Activated CD4-positive, alpha-beta T cell treated with anti-CD3 and anti-CD28 coated beads, Interleukin-2, amount 10 ng/mL, durations not matched to agents 7 days and 5 days (primary cell): Measurements from ENCODE around the gene CUBN. TPM values are rescaled to one million over a fixed set of nuclear protein-coding genes. Genes with fewer than 3 reads are reported as not detected.

Experiments
- CTCF ChIA-PET: fragments of 350-600 bp; sonication (Branson Sonifier 250); formaldehyde crosslinking; loops from one replicate; lab custom pipeline; 2021; ENCODE audit warnings: antibody characterized with exemption; lab: Charles Lee
- POLR2A ChIA-PET: fragments of 350-600 bp; sonication (Branson Sonifier 250); formaldehyde crosslinking; loops from one replicate; lab custom pipeline; 2021; ENCODE audit warnings: antibody characterized with exemption; lab: Charles Lee
- DNase-seq: peaks from one replicate; pipeline ENCODE4 v3.0.0-alpha.2; 2020
- H3K27ac Mint-ChIP-seq: one replicate; pipeline ENCODE4 v1.8.0; 2021; ENCODE audit warnings: mild to moderate bottlenecking, moderate library complexity, mixed read lengths
- H3K27me3 Mint-ChIP-seq: one replicate; pipeline ENCODE4 v1.8.0; 2021; ENCODE audit warnings: mixed read lengths
- H3K36me3 Mint-ChIP-seq: one replicate; pipeline ENCODE4 v1.8.0; 2021; ENCODE audit warnings: low read depth, mixed read lengths
- H3K4me1 Mint-ChIP-seq: one replicate; pipeline ENCODE4 v1.8.0; 2021; ENCODE audit warnings: mixed read lengths
- H3K4me3 Mint-ChIP-seq: one replicate; pipeline ENCODE4 v1.8.0; 2021; ENCODE audit warnings: mild to moderate bottlenecking, moderate library complexity, mixed read lengths
- H3K9me3 Mint-ChIP-seq: one replicate; pipeline ENCODE4 v1.8.0; 2021; ENCODE audit warnings: mixed read lengths
- total RNA-seq, 2 experiments: library from RNA; stranded (reverse); gene quantifications; one replicate each; pipeline ENCODE4 v1.2.3, GENCODE V29; 2021

CUBN gene
- total RNA-seq, 2 experiments from 2014 or later = 2.4 to 2.5 TPM

- Mint-ChIP-seq H3K36me3 (peaks cover 18% of the 10 kb centered on the region), H3K27me3 (no peaks in the 10 kb centered on the region), H3K9me3 (no peaks in the 10 kb centered on the region), H3K4me1 (peaks cover 28% of the 10 kb centered on the region), H3K27ac (peak overlapping the region; percentile 59), H3K4me3 (no peak overlapping the region)
- CTCF ChIA-PET = interaction anchor here (1.0 kb wide), 1 partner anchor 36 kb away, joined by 3 read pairs; no protein-coding TSS in a partner anchor
- POLR2A ChIA-PET = no interaction called here
- peak; percentile 55 for DNase-seq
Measured at GRCh38 chr10:16779384-16779915, 350.2 kb downstream of the CUBN start.

GRCh38 chr10:16777473-16778370 is 351.9 kb downstream of the CUBN start:
- H3K9me3 Mint-ChIP-seq = no peaks in the 10 kb centered on the region
- peaks cover 16% of the 10 kb centered on the region for H3K36me3 Mint-ChIP-seq
- peak; percentile 39 for DNase-seq
- no peaks in the 10 kb centered on the region for H3K27me3 Mint-ChIP-seq
- no peak overlapping the region for H3K4me3 Mint-ChIP-seq
- ChIA-PET POLR2A (interaction anchor here (0.6 kb wide), 1 partner anchor 17 kb away, joined by 6 read pairs; no protein-coding TSS in a partner anchor), CTCF (interaction anchor here (1.0 kb wide), 1 partner anchor 11 kb away, joined by 3 read pairs; no protein-coding TSS in a partner anchor)
- H3K4me1 Mint-ChIP-seq = peaks cover 28% of the 10 kb centered on the region
- H3K27ac Mint-ChIP-seq = peak overlapping the region; percentile 78

- no peak for DNase-seq
- H3K4me1 Mint-ChIP-seq = peaks cover 29% of the 10 kb centered on the region
- no peak overlapping the region for H3K27ac Mint-ChIP-seq
- peaks cover 15% of the 10 kb centered on the region for H3K36me3 Mint-ChIP-seq
- H3K9me3 Mint-ChIP-seq = no peaks in the 10 kb centered on the region
- H3K27me3 Mint-ChIP-seq = no peaks in the 10 kb centered on the region
- H3K4me3 Mint-ChIP-seq = no peak overlapping the region
- CTCF ChIA-PET = no interaction called here
- POLR2A ChIA-PET = no interaction called here
Measured at GRCh38 chr10:16776896-16777295, 352.7 kb downstream of the CUBN start.

Other genes starting within 250 kb of the CUBN start
- 10 to 100 TPM; 14.1 to 17.2 TPM for gene TRDMT1, start 71.9 kb upstream of the CUBN start, total RNA-seq
- 1,000 to 10,000 TPM; 2,713 to 2,904 TPM for gene VIM, start 98.4 kb upstream of the CUBN start, total RNA-seq